ENCODE data around the gene ATP1A1.
A peak's percentile ranks its signal among the peaks of the same experiment; 100 is the strongest.

ATP1A1 gene

DNA sequence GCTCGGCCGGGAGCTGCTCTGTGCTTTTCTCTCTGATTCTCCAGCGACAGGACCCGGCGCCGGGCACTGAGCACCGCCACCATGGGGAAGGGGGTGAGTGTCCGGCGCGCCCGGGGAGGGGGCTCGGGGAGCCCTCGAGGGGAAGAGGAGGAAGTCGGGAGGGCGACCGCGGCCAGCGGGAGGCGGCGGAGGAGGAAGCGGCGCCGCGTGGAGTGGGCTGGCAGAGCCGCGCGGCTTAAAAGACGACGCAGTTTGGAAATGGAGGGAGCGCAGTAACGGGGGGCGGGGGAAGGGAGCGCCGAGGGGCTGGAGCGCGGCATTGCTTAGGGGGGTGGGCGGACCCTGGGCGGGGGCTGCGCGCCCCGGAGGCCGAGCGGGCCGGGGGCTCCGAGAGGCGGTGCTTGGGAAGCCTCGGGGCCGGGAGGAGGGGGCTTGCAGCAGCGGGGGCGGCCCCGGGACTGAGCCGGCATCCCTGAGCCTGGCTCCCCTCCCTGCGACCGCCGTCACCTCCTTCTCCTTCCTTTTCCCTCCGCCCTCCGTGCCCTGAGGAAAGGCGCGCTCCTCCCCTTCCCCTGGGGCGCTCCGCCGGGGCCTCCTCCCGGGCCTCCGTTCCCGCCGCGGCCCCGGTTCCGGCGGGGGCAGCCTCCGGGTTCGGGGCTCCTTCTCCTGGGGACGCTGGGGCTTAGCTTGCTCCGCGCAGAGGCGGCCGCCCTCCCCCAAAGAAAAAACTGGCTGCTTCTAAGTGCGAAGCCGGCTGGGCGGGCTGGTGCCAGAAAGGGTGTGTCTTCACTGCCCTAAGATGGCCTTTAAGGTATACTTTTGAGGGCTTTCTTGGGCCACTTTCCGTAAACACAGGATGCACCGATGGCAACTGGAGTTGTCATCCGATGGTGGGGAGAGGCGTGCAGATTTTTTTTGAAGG, 648 bp downstream of the ATP1A1 start:
- peak; percentile 57 for DNase-seq

- no peak for DNase-seq
These were observed 1.5 kb downstream of the ATP1A1 start for GRCh38 chr1:116374353-116375147.

GRCh38 chr1:116375148-116375886, 2.3 kb downstream of the ATP1A1 start:
- DNase-seq: no peak

- DNase-seq: peak; percentile 75
These were observed 3.1 kb downstream of the ATP1A1 start for GRCh38 chr1:116375887-116376728.

GRCh38 chr1:116376729-116377086, 3.7 kb downstream of the ATP1A1 start:
- DNase-seq: peak; percentile 34

DNA sequence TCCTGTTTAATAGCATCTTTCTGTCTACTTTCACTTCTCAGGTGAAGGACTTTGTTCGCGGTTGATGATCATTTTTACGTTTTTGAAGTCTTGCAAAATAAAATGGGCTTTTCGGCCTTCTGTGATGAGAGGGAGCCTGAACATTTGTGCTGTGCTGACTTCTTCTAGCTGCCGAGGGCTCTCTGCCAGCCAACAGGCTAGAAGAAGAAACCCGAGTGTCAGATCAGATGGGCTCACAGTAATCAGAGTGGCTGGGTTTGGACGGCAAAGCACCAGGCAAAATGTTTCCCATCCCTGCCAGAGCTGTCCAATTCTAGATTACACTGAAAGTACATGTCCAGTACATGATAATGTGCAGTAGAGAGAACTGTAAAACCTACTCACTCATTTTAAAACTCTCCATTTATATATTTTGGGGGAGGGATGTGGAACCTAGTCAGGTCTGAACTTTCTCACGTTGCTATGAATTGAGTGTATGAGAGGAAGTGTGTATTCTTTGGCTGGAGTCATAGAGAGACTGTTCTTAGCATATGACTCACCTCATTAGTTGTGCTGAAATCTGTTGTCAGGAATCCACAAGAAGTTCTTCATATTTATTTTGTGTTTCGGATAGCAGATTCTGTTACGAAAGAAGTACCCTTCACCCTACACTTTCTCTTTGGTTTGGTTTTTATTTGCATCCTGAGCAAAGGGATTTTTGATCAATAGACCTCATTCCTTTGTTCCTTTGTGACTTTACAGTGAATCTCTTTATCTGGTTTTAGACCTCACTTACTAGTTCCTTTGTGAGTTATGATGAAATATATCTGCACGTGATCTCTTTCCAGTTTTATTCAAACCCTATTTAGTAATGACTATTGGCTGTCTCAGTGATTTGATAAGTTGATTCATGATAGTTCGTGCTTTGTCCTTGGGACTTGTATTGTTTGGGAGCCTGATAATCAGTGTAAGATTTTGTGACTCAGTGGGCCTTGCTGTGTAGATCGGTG, 4.8 kb downstream of the ATP1A1 start:
- peak; percentile 94 for DNase-seq

DNA sequence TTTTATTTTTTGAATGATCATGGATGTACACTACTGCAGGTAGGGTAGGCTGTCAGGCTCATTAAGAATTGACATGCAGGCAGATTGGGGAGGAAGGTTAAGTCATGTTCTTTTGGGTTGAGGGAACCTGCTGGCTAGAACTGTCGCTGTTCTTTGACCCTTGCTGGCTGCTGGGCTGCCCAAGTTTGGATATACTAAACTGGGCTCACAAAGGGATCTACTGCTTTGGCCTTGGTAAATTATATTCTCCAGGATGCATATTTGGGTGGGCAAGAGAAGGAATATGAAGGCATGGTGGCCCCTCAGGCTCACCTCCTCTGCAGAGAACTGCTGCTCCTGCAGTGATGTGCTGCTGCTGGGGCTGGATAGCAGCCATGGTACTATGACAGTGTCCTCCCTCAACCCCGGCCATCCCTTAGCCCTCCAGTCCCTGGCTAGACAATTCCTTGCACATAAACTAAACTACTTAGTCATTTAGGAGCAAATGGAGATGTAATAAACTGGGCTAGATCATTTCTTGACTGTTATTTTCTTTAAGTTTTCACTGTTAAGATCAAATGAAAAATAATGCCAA, 6.1 kb downstream of the ATP1A1 start:
- no peak for DNase-seq

DNA sequence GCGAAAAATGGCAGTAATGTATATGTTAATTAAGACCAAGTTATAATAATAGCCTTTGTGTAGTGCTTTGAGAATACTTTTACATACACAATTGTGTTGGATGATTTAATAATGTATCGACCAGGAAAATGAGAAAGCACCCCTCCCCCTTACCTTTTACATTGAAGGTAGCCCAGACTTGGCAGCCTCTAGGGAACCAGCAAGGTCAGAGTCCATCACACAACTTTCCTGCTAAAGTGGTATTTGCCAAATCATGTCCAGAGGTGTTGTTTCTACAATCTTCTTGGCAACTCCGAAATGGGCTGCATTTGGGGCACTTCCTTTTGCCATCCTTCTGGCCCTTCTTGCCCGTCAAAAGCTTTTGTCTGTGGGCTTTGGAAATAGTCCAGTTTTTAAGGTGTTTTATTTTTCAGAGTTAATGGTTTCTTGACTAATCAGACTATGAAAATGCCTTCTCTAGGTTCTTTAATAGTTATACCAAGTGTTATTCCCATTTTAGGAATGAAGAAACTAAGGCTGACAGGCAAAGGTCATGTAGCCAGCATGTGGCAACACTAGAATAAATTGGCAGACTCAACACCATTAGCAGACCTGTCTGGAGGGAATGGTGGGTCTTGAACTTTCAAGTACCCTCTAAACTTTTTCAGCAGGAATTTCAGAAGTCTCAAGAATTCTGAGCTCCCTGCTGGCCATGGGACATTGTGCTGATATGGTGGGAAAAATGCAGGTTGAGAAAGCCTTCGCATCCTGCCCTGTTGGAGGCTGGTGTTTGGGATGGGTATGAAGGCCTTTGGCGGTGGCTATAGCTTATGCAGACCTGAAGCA, 6.8 kb downstream of the ATP1A1 start:
- no peak for DNase-seq

DNA sequence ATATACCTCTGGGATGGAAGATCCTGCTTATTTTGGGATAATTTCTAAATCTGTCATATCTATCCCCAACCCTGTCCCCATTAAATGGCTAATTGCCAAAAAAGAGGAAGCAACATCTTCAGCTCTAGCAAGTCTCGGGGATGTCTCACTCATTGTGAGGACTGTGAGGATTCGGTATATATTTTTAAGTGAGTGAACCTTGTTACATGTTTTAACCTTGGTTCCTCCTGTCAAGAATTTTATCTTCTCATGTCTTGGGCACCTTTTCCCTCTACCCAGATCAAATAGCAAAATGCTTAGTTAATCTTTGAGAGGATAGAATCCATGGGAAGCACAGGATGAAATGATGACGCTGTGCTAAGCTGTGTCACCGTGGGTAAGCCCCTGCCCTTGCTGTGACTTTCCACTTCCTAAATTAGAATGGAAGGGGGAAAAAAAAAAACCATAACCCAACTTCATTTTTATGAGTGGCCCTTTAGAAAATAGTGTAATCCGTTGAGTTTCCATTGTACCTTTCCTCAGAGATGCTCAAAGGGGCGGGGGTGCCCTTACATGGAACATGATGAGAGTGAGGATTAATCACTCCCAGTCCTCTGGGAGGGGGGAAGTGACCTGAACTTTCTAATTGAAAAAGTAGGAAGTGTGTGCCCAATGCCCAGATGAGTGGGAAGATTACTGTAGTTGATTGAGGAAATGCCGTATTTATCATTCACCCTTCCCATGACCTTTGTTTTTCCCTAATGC, 7.6 kb downstream of the ATP1A1 start:
- DNase-seq: no peak

DNA sequence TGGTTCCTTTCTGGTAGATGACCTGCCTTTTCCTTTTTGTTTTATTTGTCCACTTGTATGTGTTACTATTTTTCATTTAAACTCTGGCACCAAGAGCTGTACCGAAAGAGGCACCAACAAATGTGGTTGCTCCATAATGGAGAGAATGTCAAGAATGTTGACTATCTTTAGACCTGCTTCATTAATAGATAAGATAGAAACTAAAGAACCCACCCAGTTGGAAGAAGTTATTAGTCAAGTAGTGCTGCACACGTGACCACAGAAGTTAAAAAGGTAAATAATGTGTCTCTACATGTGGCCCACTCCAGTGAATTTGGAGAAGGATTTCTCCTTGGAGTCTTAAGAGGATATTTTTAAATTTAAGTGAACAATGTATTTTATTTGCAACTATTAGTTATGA, 9.3 kb downstream of the ATP1A1 start:
- no peak for DNase-seq

DNA sequence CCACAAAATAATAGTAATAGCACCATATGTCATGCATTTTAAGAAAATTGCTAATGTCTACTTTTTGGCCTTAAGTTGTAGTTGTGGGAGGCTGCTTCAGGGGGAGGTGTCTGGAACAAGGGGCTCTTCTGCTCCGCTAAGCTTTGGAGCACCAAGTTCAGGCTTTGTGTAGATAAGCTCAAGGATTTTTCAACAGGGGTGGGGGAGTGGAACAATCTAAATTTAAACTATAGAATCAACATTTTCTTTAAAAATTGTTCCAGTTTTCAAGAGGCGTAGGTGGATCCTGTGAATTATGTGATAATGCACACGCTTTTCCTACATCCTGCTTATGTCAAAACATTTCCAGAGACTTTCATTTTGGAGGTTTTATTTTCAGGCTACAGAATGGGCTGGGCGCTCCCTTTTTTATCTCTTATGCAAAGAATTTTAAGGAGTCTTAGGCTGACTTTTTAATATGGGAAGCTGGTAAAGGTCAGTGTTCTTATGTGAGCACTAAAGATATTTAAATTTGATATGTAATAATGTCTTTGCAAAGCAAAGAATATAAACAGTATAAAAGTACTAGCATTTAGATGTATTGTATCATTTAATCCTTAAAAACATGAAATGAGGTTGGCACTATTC, 9.9 kb downstream of the ATP1A1 start:
- DNase-seq: no peak

DNA sequence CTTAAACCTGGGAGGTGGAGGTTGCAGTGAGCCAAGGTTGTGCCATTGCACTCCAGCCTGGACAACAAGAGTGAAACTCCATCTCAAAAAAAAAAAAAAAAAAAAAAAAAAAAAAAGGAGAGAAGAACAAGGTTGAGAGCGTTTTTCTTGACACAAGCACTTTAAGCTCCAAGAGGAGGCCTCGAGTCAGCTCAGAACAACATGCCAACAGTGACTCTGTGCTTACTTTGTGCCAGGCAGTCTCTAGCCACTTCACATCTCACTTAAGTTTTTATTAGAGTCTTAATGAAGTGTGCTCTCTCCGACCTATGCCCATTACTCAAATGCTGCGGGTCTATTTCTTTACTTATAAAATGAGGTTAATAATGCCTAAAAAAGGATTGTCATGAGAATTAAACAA, 13.0 kb downstream of the ATP1A1 start:
- no peak for DNase-seq

- DNase-seq: no peak
These were observed 14.5 kb downstream of the ATP1A1 start for GRCh38 chr1:116387551-116387950.

DNA sequence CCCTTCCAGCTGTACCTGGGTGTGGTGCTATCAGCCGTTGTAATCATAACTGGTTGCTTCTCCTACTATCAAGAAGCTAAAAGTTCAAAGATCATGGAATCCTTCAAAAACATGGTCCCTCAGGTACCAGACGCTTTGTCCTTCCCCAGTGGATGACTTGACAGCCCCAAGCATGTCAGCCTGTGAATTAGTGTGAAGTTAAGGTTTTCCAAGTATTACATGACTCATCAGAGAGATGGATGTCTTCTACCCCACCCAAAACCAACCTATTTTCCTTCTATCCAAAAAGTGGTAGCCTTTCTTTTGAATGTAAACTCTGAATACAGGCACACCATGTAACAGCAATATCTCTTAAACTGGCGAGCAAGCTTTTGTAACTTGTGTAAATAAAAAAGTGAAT, 15.1 kb downstream of the ATP1A1 start:
- DNase-seq: no peak

- DNase-seq: no peak
These were observed 16.0 kb downstream of the ATP1A1 start for GRCh38 chr1:116389013-116389412.

- no peak for DNase-seq
These were observed 16.6 kb downstream of the ATP1A1 start for GRCh38 chr1:116389686-116390085.

- no peak for DNase-seq
These were observed 17.2 kb downstream of the ATP1A1 start for GRCh38 chr1:116390195-116390594.

DNA sequence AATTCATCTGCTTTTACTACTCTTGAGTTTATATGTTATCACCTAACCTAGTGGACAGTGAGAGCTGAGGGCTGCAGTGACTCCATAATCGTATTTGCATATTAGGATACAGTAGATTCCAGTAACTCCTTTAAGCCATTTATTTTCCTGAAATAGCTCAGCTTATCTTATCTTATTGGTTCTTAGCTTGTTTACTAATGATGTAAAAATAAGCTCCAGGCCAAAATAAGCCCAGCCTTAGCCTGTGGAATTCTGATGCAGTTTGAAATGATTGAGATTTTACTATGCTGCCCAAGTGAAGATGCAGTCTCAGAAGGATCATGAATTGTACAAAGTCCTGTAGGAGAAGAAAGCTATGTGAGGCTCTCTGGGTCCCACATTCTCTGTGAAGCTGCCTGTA, 18.1 kb downstream of the ATP1A1 start:
- no peak for DNase-seq
